GM21528 (cell line): ENCODE measurements around the gene MBNL2.

ENCODE experiments used
- ATAC-seq: cut with Tn5 transposase; IDR thresholded peaks from one replicate; pipeline ENCODE4 v1.9.1; 2021; ENCODE audit warnings: mild to moderate bottlenecking, moderate library complexity; ENCODE audit not compliant: unreplicated experiment, low FRiP score

Gene MBNL2

DNA sequence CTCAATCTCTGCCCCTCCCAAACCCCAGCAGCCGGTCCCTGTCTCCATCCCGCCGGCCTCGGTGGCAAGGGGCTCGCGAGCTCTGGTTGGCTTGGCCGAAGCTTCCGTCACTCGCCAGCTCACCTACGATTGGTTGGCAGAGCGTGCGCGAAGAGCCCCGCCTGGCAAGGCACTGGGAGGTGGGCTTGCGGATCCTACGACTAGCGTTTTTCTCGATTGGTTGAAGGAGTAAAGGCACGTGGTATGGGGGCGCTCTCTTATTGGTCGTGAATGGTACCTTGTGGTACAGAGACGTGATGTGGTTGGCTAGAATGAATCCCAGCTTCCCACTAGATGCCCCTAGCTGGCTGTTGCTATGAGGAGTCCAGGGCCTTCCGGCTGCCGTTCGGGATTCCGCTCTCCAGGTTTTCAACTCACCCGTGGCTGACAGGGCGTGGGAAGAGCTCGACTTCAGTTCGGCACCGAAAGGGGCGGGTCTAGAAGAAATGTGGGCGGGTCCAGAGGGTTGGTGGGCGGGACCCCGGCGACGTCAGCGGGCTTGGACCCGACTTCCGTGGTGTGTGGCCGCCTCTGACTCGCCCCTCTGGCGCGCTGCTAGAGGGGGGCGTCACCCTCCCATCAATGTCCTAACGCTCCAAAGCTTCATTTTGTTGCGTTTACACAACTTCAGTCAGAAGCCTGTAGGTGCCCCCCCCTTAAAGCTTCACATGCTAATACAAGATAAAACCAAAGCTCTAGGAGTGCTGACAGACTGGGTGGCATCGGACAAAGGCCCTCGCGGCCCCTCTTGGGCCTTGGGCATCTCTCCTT, 211.0 kb downstream of the MBNL2 start:
- peak; percentile 83 for ATAC-seq

DNA sequence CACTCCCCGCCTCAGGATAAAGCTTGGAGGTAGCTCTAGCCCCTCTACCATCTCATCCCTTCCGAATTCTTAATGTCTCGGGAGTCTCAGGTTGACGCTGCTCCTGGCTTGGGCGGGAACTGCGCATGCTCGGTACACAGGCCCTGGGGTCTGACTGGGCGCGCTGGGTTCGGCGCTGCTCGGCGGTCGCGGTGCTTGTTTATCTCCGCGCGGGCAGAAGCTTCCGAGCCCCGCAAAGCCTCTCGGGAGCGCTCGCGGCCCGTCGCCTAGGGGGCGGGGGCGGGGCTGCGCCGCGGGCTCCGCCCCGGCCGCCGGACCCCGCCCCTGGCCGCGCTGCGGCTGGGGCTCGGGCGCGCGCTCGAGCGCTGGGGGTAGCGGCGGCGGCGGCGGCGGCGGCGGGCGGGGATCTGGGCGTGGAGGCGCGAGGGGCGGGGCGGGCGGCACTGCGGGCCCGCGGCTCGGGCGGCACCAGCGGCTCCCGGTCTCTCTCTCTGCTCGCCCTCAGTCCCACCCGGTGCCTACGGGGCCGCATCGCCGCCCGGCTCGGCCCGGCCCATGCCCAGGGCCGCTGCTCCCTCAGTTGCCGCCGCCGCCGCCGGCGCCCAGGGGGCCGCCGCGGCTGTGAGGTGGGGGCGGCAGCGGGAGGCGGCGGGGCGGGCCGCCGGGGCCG, 211.7 kb downstream of the MBNL2 start, which contains the start of gene RAP2A:
Gene RAP2A (plus strand): TSS at position 443 of the 670 bp plus-strand sequence. CDS start 302 bp downstream, outside the sequence.
- ATAC-seq: peak; percentile 47

DNA sequence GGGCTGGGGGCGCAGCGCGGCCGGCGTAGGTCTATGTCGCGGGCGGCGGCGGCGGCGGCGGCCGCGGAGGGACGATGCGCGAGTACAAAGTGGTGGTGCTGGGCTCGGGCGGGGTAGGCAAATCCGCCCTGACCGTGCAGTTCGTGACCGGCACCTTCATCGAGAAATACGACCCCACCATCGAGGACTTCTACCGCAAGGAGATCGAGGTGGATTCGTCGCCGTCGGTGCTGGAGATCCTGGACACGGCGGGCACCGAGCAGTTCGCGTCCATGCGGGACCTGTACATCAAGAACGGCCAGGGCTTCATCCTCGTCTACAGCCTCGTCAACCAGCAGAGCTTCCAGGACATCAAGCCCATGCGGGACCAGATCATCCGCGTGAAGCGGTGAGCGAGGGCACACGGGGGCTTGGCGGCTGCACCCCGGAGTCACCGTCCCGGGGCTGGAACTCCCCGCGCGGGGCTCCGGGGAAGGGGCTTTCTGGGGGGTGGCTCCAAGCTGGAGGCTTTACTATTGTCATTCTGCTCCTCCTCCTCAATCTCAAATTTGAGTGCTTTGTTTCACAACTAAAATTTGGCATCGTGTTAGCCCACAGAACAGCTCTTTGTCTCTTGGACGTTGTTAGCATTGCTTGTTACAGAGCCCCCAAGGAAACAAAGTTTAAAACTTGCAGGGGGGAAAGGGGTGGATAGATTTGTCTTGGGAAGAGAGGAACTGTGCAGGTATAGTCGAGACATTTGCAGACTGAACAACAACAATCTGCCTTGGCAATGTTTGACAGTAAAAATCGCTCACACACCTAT, 212.5 kb downstream of the MBNL2 start:
- peak; percentile 1 for ATAC-seq

DNA sequence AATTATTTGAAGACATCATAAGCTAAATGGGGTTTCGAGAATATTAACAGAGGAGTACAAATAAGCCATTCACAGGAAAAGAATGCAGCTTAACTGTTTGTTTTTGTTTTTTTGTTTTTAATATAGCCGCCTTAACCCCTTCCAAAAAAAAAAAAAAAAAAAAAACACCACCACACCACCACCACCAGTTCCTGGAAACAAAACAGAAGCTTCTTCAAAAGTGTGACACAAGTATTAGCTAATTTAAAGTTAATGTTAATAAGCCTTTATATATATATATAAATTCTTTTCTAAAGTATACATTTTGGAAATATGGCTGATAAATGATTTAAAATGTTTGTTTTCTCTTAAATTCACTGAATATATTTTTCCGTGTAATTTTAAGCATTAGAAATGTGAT, 213.2 kb downstream of the MBNL2 start:
- ATAC-seq: no peak

DNA sequence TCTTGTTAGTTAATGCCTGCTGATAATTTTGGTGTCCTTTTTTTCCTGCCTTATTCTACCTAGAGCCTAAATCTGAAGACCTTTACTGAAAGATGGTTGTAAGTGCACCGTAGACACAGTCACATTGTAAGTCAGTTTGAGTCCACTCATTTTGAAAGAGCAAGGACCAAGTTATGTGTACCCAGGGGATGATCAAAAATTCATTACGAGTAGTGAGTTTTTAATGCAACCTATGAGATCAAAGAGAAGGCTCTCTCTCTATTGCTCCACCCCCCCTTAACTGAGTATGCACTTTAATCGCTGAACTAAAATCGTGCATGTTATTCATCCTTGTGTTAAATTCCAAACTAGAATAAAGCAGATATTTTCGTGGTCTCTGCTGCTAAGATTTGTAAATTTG, 213.7 kb downstream of the MBNL2 start:
- no peak for ATAC-seq

DNA sequence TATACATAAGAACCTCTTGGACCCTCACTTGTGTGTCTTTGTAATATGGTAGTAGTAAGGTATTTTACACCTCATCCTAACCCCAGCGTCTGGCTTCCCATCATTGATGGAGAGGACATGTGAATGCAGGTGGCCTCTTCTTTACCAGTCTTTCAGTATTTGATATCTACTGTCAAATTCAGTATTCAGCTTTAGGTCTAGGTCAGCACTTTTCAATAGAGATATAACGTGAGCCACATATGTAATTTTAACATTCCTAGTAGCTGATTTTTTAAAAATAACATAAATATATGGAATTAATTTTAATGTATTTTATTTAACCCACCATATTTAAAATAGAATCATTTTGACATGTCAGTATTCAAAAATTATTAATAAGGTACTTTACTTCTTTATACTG, 214.7 kb downstream of the MBNL2 start:
- ATAC-seq: no peak

DNA sequence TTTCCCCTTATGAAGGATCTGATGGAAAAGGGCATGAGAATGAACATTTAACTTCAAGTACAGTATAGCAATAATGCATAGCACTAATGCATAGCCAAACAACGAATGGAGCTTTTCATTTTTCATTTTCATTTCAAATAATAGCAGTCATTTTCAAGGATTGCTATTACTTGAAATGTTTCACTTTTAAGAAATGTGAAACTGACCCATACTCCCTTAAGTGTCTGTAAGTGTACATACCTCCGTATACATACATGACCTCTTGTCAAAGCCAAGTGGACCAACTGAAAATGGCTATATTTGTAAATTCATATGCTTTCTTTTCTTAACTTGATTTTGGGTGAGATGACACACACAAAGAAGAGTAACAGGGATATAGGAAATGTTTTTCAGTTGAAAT, 215.6 kb downstream of the MBNL2 start:
- ATAC-seq: no peak

DNA sequence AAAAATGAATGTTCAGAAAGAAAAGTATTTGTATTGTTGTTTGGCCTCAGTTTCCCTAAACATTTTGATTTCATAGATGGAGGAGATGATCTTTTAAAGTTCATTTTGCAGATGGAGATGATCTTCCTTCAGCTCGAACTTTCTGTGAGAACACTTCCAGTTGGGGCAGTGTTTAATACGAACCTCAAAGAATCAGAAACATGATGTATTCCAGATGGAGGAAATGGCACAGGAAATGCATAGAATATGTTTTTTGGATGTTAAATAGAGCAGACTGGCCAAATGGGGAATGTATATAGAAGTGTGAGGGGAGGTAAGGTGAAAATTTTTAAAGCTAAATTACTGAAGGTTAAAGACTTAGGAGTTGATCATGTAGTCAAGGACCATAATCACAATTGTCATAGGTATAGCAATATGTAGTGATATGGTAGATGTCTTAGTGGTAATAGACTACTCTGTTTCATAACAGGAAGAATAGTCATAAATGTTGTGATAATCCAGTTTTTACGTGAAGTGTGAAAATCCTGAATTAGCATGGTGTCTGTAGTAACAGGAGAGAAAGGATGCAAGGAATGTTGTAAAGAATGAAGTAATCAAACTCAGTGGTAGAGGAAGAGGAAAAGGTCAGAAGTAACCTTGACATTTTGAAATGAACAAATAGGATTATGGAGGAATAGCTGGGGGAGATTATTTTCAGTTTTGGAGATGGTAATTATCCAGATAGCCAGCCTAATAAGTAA, 216.9 kb downstream of the MBNL2 start:
- no peak for ATAC-seq

DNA sequence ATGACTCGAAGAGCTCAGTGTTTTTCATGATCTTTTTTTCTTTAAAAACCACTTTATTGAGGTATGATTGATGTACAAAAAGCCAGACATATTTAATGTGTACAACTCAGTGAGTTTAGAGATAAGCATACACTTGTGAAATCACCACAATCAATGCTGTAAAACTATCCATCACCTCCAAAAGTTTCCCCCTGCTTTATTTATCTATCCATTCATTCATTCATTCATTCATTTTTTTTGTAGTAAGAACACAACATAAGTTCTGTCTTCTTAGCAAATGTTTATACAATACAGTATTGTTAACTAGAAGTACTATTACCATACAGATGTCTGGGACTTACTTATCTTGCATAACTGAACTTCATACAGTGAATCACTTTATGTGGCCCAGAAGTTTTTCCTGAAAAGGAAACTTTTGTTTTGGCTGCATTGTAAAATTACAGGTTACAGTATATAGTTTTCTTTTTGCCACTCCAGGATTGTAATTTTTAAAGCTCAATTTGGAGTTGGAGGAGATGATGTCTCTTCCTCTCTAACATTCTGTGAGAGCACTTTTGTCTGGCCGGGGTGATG, 218.6 kb downstream of the MBNL2 start:
- ATAC-seq: no peak

DNA sequence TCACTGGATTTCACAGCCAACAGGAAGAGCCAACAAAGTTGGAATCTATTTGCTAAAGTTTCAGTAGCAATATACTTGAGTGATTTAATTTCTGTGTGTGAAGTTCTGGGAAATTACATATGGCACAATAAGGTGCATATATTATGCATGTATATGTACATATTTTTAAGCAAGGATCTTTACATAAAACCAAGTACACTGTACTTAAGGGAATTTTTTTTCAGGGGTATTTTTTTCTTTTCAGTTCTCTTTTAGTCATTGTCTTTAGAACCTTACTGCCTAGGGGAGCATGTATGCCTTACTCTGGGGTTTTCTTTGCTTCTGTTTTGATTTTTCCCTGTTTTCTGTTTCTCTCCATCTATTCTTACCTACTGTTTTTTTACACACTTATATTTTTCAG, 219.2 kb downstream of the MBNL2 start:
- ATAC-seq: peak; percentile 47
